WERI-Rb-1 (cell line): ENCODE results near the gene TNIP1.

Experiments
- DNase-seq: peaks from one replicate; pipeline ENCODE4 v3.0.0-alpha.2; 2020
- H3K27ac ChIP-seq: fragments of 250-450 bp; sonication (Bioruptor Pico); 2 replicates; pipeline ENCODE4 v1.5.1; 2020; ENCODE audit warnings: mild to moderate bottlenecking, moderate library complexity
- H3K27me3 ChIP-seq: fragments of 250-450 bp; sonication (Bioruptor Pico); 2 replicates; pipeline ENCODE4 v1.5.1; 2021; ENCODE audit warnings: mild to moderate bottlenecking, low read depth, moderate library complexity; ENCODE audit not compliant: insufficient read depth, severe bottlenecking
- H3K36me3 ChIP-seq: fragments of 250-450 bp; sonication (Bioruptor Pico); 2 replicates; pipeline ENCODE4 v1.5.1; 2020; ENCODE audit warnings: mild to moderate bottlenecking, moderate library complexity
- H3K4me3 ChIP-seq: 2 replicates; pipeline ENCODE4 v1.5.1; 2011; ENCODE audit warnings: low read depth, mild to moderate bottlenecking, control low read depth, low read length
- H3K9me3 ChIP-seq: fragments of 250-450 bp; sonication (Bioruptor Pico); 2 replicates; pipeline ENCODE4 v1.5.1; 2021; ENCODE audit warnings: mild to moderate bottlenecking, moderate library complexity; ENCODE audit not compliant: severe bottlenecking
- CTCF ChIP-seq: IDR thresholded peaks from 2 replicates; pipeline ENCODE4 v1.5.1; 2011; ENCODE audit warnings: low read depth, mild to moderate bottlenecking, control low read depth, inconsistent platforms, low read length

The TNIP1 gene

DNA sequence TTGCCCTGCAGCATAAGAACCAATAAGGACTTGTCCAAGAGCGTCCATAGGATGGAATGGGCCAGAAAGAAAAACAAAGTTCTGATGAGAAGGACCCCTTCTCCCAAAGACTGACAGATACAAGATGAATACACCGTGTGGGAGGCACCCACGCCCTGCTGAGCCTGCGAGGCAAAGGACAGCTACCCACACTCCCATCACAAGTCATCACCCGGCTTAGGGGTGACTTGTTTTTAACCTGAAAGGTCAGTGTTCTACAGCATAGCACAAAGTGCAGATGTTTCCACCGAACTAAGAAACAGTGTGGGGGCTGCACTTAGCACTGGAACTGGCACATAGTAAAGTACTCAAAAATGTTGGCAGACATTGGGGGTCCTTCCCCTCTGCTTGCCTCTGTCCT lies 13.9 kb downstream of the TNIP1 start:
- no peaks in the 10 kb centered on the region for H3K9me3 ChIP-seq
- no peak for DNase-seq
- no peaks in the 10 kb centered on the region for H3K27me3 ChIP-seq
- TF ChIP-seq CTCF, result no peak
- no peak overlapping the region for H3K27ac ChIP-seq
- no peak overlapping the region for H3K4me3 ChIP-seq
- H3K36me3 ChIP-seq, result peaks cover 1% of the 10 kb centered on the region

DNA sequence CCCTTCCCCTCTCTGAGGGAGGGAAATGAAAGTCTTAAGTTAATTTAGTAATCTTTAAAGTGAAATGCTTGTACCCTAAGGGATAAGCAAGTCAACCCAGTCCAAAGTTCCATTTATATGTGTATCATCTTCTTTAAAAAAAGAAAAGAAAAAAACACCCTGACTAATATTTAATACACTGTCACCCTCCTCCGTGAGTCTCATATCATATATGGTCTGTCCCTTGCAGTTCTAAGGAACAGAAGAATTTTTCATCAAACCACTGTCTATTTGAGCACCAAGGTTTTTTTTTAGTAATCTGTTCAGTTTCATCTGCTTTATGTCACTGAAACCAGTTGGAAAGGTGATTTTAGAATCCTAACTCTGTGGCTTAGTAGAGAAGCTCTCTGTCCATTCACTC lies 15.2 kb downstream of the TNIP1 start:
- no peak for TF ChIP-seq CTCF
- H3K27me3 ChIP-seq, result no peaks in the 10 kb centered on the region
- H3K4me3 ChIP-seq, result no peak overlapping the region
- peaks cover 7% of the 10 kb centered on the region for H3K36me3 ChIP-seq
- no peaks in the 10 kb centered on the region for H3K9me3 ChIP-seq
- no peak for DNase-seq
- H3K27ac ChIP-seq, result no peak overlapping the region

- Histone ChIP-seq H3K9me3 (no peaks in the 10 kb centered on the region), H3K36me3 (peaks cover 9% of the 10 kb centered on the region), H3K27me3 (no peaks in the 10 kb centered on the region), H3K27ac (no peak overlapping the region), H3K4me3 (no peak overlapping the region)
- TF ChIP-seq CTCF, result no peak
- no peak for DNase-seq
Measured at GRCh38 chr5:151064916-151065499, 15.8 kb downstream of the TNIP1 start.

- Histone ChIP-seq H3K9me3 (no peaks in the 10 kb centered on the region), H3K4me3 (no peak overlapping the region), H3K27ac (no peak overlapping the region), H3K36me3 (peaks cover 14% of the 10 kb centered on the region), H3K27me3 (no peaks in the 10 kb centered on the region)
- DNase-seq, result no peak
- TF ChIP-seq CTCF, result no peak
Measured at GRCh38 chr5:151063142-151063989, 17.5 kb downstream of the TNIP1 start.

- Histone ChIP-seq H3K27me3 (no peaks in the 10 kb centered on the region), H3K36me3 (peaks cover 14% of the 10 kb centered on the region), H3K27ac (no peak overlapping the region), H3K9me3 (no peaks in the 10 kb centered on the region), H3K4me3 (no peak overlapping the region)
- DNase-seq, result no peak
- TF ChIP-seq CTCF, result no peak
Measured at GRCh38 chr5:151062405-151063141, 18.3 kb downstream of the TNIP1 start.
